ENCODE results near the gene USP12.

The USP12 gene

DNA sequence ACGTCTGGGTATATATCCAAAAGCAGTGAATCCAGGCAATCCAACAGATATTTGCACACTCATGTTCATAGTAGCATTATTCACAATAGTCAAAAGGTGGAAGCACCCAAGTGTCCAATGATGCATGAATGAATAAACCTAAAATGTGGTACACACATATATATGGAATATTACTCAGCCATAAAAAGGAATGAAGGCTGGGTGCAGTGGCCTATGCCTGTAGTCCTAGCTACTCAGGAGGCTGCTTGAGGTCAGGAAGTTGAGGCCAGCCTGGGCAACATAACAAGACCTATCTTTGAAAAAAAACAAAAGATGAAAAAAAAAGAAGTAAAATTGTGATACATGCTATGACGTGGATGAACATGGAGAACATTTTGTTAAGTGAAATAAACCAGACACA, 10.4 kb upstream of the USP12 start:
- H3K18ac ChIP-seq (ENCODE audit: low read length) = no peak overlapping the region
- no peak overlapping the region for H3K4me3 ChIP-seq (ENCODE audit: low read depth, low read length)
- no peaks in the 10 kb centered on the region for H3K9me3 ChIP-seq (ENCODE audit: insufficient read depth, low read depth, low read length)
- H3K79me1 ChIP-seq (ENCODE audit: low read length) = peaks cover 10% of the 10 kb centered on the region
- no peak overlapping the region for H3K14ac ChIP-seq (ENCODE audit: low read length)
- no peak overlapping the region for H4K91ac ChIP-seq (ENCODE audit: low read depth, low read length)
- no peak overlapping the region for H2BK12ac ChIP-seq (ENCODE audit: low read length)
- H3K4me2 ChIP-seq (ENCODE audit: low read length) = no peak overlapping the region
- peaks cover 12 to 16% of the 10 kb centered on the region in 2 experiments for H3K4me1 ChIP-seq (ENCODE audit: control insufficient read depth in 1 of 2, insufficient read depth in 2 of 2, low read length in 2 of 2)
- peaks cover 2% of the 10 kb centered on the region for H3K79me2 ChIP-seq (ENCODE audit: control insufficient read depth, insufficient read depth, low read length, poor library complexity)
- no peak overlapping the region for H2AFZ ChIP-seq (ENCODE audit: insufficient read depth, low read length, poor library complexity)
- no peak overlapping the region for H2AK5ac ChIP-seq (ENCODE audit: low read length)
- H3K4ac ChIP-seq (ENCODE audit: low read depth, low read length) = no peak overlapping the region
- H3K23ac ChIP-seq (ENCODE audit: low read length) = no peak overlapping the region
- H3K9ac ChIP-seq (ENCODE audit: low read length) = no peak overlapping the region
- DNase-seq = no peak
- no peak overlapping the region for H2BK5ac ChIP-seq (ENCODE audit: low read depth, low read length, poor library complexity)
- H3K27me3 ChIP-seq (ENCODE audit: insufficient read depth, low read length) = no peaks in the 10 kb centered on the region
- no peaks in the 10 kb centered on the region for H3K36me3 ChIP-seq (ENCODE audit: control insufficient read depth in 1 of 2, insufficient read depth in 2 of 2, low read length in 2 of 2)
- H2BK120ac ChIP-seq (ENCODE audit: insufficient read depth, low read length, poor library complexity) = no peak overlapping the region
- no peak overlapping the region for H3K27ac ChIP-seq (ENCODE audit: low read depth, low read length)
- no peak overlapping the region for H4K12ac ChIP-seq (ENCODE audit: low read depth, low read length)
- WGBS (ENCODE audit: extremely low coverage, insufficient coverage, insufficient read length) = no CpG with 5 or more reads among the region's 2 CpGs
- H4K8ac ChIP-seq (ENCODE audit: low read depth, low read length) = no peak overlapping the region

GRCh38 chr13:27177852-27178251, 6.2 kb upstream of the USP12 start:
- Histone ChIP-seq H3K36me3 (ENCODE audit: control insufficient read depth in 1 of 2, insufficient read depth in 2 of 2, low read length in 2 of 2) (no peaks in the 10 kb centered on the region), H4K91ac (ENCODE audit: low read depth, low read length) (no peak overlapping the region), H2BK120ac (ENCODE audit: insufficient read depth, low read length, poor library complexity) (no peak overlapping the region), H3K4me3 (ENCODE audit: low read depth, low read length) (no peak overlapping the region), H3K18ac (ENCODE audit: low read length) (no peak overlapping the region), H4K12ac (ENCODE audit: low read depth, low read length) (no peak overlapping the region), H3K9me3 (ENCODE audit: insufficient read depth, low read depth, low read length) (no peaks in the 10 kb centered on the region), H2BK12ac (ENCODE audit: low read length) (no peak overlapping the region), H3K27ac (ENCODE audit: low read depth, low read length) (no peak overlapping the region), H3K9ac (ENCODE audit: low read length) (no peak overlapping the region), H2AFZ (ENCODE audit: insufficient read depth, low read length, poor library complexity) (no peak overlapping the region), H3K4me1 (ENCODE audit: control insufficient read depth in 1 of 2, insufficient read depth in 2 of 2, low read length in 2 of 2) (peaks cover 2 to 3% of the 10 kb centered on the region in 2 experiments), H3K4me2 (ENCODE audit: low read length) (no peak overlapping the region), H3K23ac (ENCODE audit: low read length) (no peak overlapping the region), H3K27me3 (ENCODE audit: insufficient read depth, low read length) (no peaks in the 10 kb centered on the region), H2BK5ac (ENCODE audit: low read depth, low read length, poor library complexity) (no peak overlapping the region), H3K79me2 (ENCODE audit: control insufficient read depth, insufficient read depth, low read length, poor library complexity) (no peaks in the 10 kb centered on the region), H3K14ac (ENCODE audit: low read length) (no peak overlapping the region), H4K8ac (ENCODE audit: low read depth, low read length) (no peak overlapping the region), H2AK5ac (ENCODE audit: low read length) (no peak overlapping the region), H3K4ac (ENCODE audit: low read depth, low read length) (no peak overlapping the region), H3K79me1 (ENCODE audit: low read length) (peaks cover 2% of the 10 kb centered on the region)
- WGBS (ENCODE audit: extremely low coverage, insufficient coverage, insufficient read length) = no CpG with 5 or more reads among the region's 3 CpGs
- DNase-seq = peak in 1 of 2 donors; percentile 21

DNA sequence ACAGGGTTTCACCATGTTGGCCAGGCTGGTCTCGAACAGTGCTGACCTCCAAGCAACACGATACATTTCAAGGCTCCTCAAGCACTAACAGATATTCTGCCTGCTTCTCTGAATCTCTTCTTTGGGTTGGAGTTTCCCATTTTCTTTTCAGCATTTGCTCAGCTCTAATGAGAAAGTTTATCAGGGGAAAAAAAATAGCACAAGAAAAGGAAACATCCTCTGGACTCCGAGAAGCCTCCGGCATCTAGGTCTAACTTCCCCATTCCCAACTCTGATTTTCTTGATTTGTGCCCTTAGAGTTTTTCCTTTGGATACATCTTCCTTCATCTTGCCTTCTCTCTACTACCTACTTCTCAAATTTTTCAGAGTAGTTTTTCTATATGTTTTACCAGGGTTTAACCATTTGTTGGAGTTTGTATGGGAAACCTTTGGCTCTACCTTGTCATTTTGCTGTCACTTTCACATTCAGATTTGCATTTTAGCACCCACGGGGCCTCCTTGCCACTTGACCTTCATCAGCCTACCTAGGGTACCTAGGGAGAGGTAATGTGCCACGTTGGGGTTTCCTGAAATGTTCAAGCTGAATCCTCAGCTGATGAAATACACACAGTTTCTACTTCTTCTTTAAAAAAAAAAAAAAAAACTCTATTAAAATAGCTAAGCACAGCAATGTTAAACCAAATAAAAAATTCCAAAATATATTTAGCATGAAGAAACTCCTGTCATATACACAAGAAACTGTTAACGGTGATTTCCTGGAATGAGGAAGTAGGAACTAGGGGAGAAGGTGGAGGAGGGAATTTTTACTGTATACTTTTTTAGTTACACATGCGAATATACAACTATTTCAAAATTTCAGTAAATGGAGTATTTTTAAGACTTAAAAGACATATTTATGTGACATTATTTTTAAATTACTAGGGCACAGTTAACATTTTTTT, 5.1 kb upstream of the USP12 start:
- Histone ChIP-seq H3K4me3 (ENCODE audit: low read depth, low read length) (no peak overlapping the region), H2BK5ac (ENCODE audit: low read depth, low read length, poor library complexity) (no peak overlapping the region), H3K9me3 (ENCODE audit: insufficient read depth, low read depth, low read length) (no peaks in the 10 kb centered on the region), H2AFZ (ENCODE audit: insufficient read depth, low read length, poor library complexity) (no peak overlapping the region), H2BK12ac (ENCODE audit: low read length) (no peak overlapping the region), H3K18ac (ENCODE audit: low read length) (no peak overlapping the region), H3K14ac (ENCODE audit: low read length) (no peak overlapping the region), H4K91ac (ENCODE audit: low read depth, low read length) (no peak overlapping the region), H3K36me3 (ENCODE audit: control insufficient read depth in 1 of 2, insufficient read depth in 2 of 2, low read length in 2 of 2) (no peaks in the 10 kb centered on the region), H3K4me2 (ENCODE audit: low read length) (no peak overlapping the region), H2AK5ac (ENCODE audit: low read length) (no peak overlapping the region), H4K8ac (ENCODE audit: low read depth, low read length) (no peak overlapping the region), H2BK120ac (ENCODE audit: insufficient read depth, low read length, poor library complexity) (no peak overlapping the region), H3K79me1 (ENCODE audit: low read length) (peaks cover 4% of the 10 kb centered on the region), H3K27me3 (ENCODE audit: insufficient read depth, low read length) (no peaks in the 10 kb centered on the region), H3K79me2 (ENCODE audit: control insufficient read depth, insufficient read depth, low read length, poor library complexity) (peaks cover 3% of the 10 kb centered on the region), H3K4ac (ENCODE audit: low read depth, low read length) (no peak overlapping the region), H3K27ac (ENCODE audit: low read depth, low read length) (no peak overlapping the region), H3K23ac (ENCODE audit: low read length) (no peak overlapping the region), H3K9ac (ENCODE audit: low read length) (no peak overlapping the region), H3K4me1 (ENCODE audit: control insufficient read depth in 1 of 2, insufficient read depth in 2 of 2, low read length in 2 of 2) (no peaks in the 10 kb centered on the region), H4K12ac (ENCODE audit: low read depth, low read length) (no peak overlapping the region)
- no peak for DNase-seq
- no CpG with 5 or more reads among the region's 8 CpGs for WGBS (ENCODE audit: extremely low coverage, insufficient coverage, insufficient read length)

GRCh38 chr13:27174766-27175455, 3.3 kb upstream of the USP12 start:
- Histone ChIP-seq H3K4ac (ENCODE audit: low read depth, low read length) (no peak overlapping the region), H3K9ac (ENCODE audit: low read length) (no peak overlapping the region), H3K18ac (ENCODE audit: low read length) (no peak overlapping the region), H2BK120ac (ENCODE audit: insufficient read depth, low read length, poor library complexity) (no peak overlapping the region), H3K36me3 (ENCODE audit: control insufficient read depth in 1 of 2, insufficient read depth in 2 of 2, low read length in 2 of 2) (no peaks in the 10 kb centered on the region), H2BK12ac (ENCODE audit: low read length) (no peak overlapping the region), H3K23ac (ENCODE audit: low read length) (no peak overlapping the region), H3K27ac (ENCODE audit: low read depth, low read length) (no peak overlapping the region), H3K14ac (ENCODE audit: low read length) (no peak overlapping the region), H3K79me2 (ENCODE audit: control insufficient read depth, insufficient read depth, low read length, poor library complexity) (peaks cover 15% of the 10 kb centered on the region), H3K9me3 (ENCODE audit: insufficient read depth, low read depth, low read length) (no peaks in the 10 kb centered on the region), H4K8ac (ENCODE audit: low read depth, low read length) (no peak overlapping the region), H2BK5ac (ENCODE audit: low read depth, low read length, poor library complexity) (no peak overlapping the region), H3K79me1 (ENCODE audit: low read length) (peaks cover 15% of the 10 kb centered on the region), H2AFZ (ENCODE audit: insufficient read depth, low read length, poor library complexity) (no peak overlapping the region), H3K4me3 (ENCODE audit: low read depth, low read length) (no peak overlapping the region), H3K27me3 (ENCODE audit: insufficient read depth, low read length) (no peaks in the 10 kb centered on the region), H4K91ac (ENCODE audit: low read depth, low read length) (no peak overlapping the region), H3K4me2 (ENCODE audit: low read length) (no peak overlapping the region), H2AK5ac (ENCODE audit: low read length) (no peak overlapping the region), H4K12ac (ENCODE audit: low read depth, low read length) (no peak overlapping the region), H3K4me1 (ENCODE audit: control insufficient read depth in 1 of 2, insufficient read depth in 2 of 2, low read length in 2 of 2) (no peaks in the 10 kb centered on the region)
- DNase-seq = no peak
- WGBS (ENCODE audit: extremely low coverage, insufficient coverage, insufficient read length) = no CpG with 5 or more reads among the region's 6 CpGs
